Liver (tissue), 9 donors: ENCODE data around the gene GPR176. TPM values are rescaled to one million over a fixed set of nuclear protein-coding genes. Genes with fewer than 3 reads are reported as not detected.

ENCODE experiments used
- DNase-seq: peaks from one replicate; pipeline ENCODE4 v3.0.0-alpha.2; 2017; ENCODE audit warnings: low spot score
- H3K27ac ChIP-seq, 2 donors: one replicate each; pipeline ENCODE4 v1.7.0; 2013; ENCODE audit warnings: inconsistent platforms in 2 of 2, low read length in 2 of 2, control low read depth in 1 of 2, low read depth in 1 of 2, mild to moderate bottlenecking in 1 of 2
- H3K27me3 ChIP-seq, 4 donors: one replicate each; pipeline versions ENCODE4 v1.6.1 to v1.7.0; 2013; ENCODE audit warnings: low read length in 3 of 4, inconsistent platforms in 1 of 4, mild to moderate bottlenecking in 1 of 4, moderate library complexity in 1 of 4; ENCODE audit not compliant: control insufficient read depth in 4 of 4, insufficient read depth in 4 of 4
- H3K36me3 ChIP-seq, 4 donors: one replicate each; pipeline versions ENCODE4 v1.6.1 to v1.7.0; 2013; ENCODE audit warnings: low read length in 3 of 4, mild to moderate bottlenecking in 3 of 4, low read depth in 1 of 4, moderate library complexity in 1 of 4; ENCODE audit not compliant: control insufficient read depth in 4 of 4, insufficient read depth in 3 of 4
- H3K4me1 ChIP-seq, 4 donors: one replicate each; pipeline versions ENCODE4 v1.6.1 to v1.7.0; 2013; ENCODE audit warnings: low read length in 3 of 4, mild to moderate bottlenecking in 3 of 4, moderate library complexity in 1 of 4; ENCODE audit not compliant: control insufficient read depth in 4 of 4, insufficient read depth in 4 of 4
- H3K4me3 ChIP-seq, 3 donors: one replicate each; pipeline versions ENCODE4 v1.6.1 to v1.7.0; 2013; ENCODE audit warnings: low read length in 3 of 3, control low read depth in 1 of 3, low read depth in 1 of 3, mild to moderate bottlenecking in 1 of 3
- H3K9ac ChIP-seq, 2 donors: one replicate each; pipeline ENCODE4 v1.7.0; 2013; ENCODE audit warnings: low read length in 2 of 2, mild to moderate bottlenecking in 2 of 2, moderate library complexity in 2 of 2, control low read depth in 1 of 2, low read depth in 1 of 2
- H3K9me3 ChIP-seq, 4 donors: one replicate each; pipeline versions ENCODE4 v1.6.1 to v1.7.0; 2013; ENCODE audit warnings: low read length in 3 of 4; ENCODE audit not compliant: control insufficient read depth in 4 of 4
- ATF3 ChIP-seq: IDR thresholded peaks from 2 replicates; pipeline ENCODE4 v1.6.1; 2016; ENCODE audit warnings: antibody characterized with exemption
- EGR1 ChIP-seq, 2 donors: IDR thresholded peaks; 2 replicates each; pipeline ENCODE4 v1.6.1; 2016 to 2018; ENCODE audit warnings: antibody characterized with exemption in 2 of 2, low read depth in 2 of 2
- FOXA1 ChIP-seq: IDR thresholded peaks from 2 replicates; pipeline ENCODE4 v1.6.1; 2016; ENCODE audit warnings: antibody characterized with exemption
- HNF4A ChIP-seq, 2 donors: conservative IDR thresholded peaks; 2 replicates each; pipeline ENCODE4 v1.6.1; 2016; ENCODE audit warnings: antibody characterized with exemption in 2 of 2, mild to moderate bottlenecking in 2 of 2
- HNF4G ChIP-seq: IDR thresholded peaks from 2 replicates; pipeline ENCODE4 v1.6.1; 2016; ENCODE audit warnings: antibody characterized with exemption
- JUND ChIP-seq, 2 donors: IDR thresholded peaks; 2 replicates each; pipeline ENCODE4 v1.6.1; 2016; ENCODE audit warnings: antibody characterized with exemption in 2 of 2
- MAX ChIP-seq: IDR thresholded peaks from 2 replicates; pipeline ENCODE4 v1.6.1; 2016; ENCODE audit warnings: antibody characterized with exemption
- RAD21 ChIP-seq, 2 donors: IDR thresholded peaks; 2 replicates each; pipeline ENCODE4 v1.6.1; 2016; ENCODE audit warnings: antibody characterized with exemption in 2 of 2, mild to moderate bottlenecking in 2 of 2
- REST ChIP-seq: IDR thresholded peaks from 2 replicates; pipeline ENCODE4 v1.6.1; 2016; ENCODE audit warnings: antibody characterized with exemption, mild to moderate bottlenecking
- YY1 ChIP-seq: IDR thresholded peaks from 2 replicates; pipeline ENCODE4 v1.6.1; 2016; ENCODE audit warnings: antibody characterized with exemption, mild to moderate bottlenecking
- ZBTB33 ChIP-seq: IDR thresholded peaks from 2 replicates; pipeline ENCODE4 v1.6.1; 2016; ENCODE audit warnings: antibody characterized with exemption
- WGBS: extraction: QIAGEN DNeasy Blood & Tissue Kit; methylation state at CpG from one replicate; pipeline ENCODE4 v1.1.7; 2013; 5-methylcytosine and 5-hydroxymethylcytosine counted together
- polyA plus RNA-seq, 2 donors: library from polyadenylated mRNA; stranded (reverse) in 1 of 2; unstranded in 1 of 2; fragments of 200-250 nt in 1 of 2; fragments of >200 nt in 1 of 2; fragmentation: Nextera tagmentation in 1 of 2; extraction: Ambion mirVana in 1 of 2; gene quantifications; one replicate each; pipeline versions ENCODE4 v1.2.1 to v1.2.3, GENCODE V29; 2013 to 2015
- total RNA-seq, 2 donors: library from RNA; depleted of rRNA; stranded (reverse); fragments of >200 nt; gene quantifications; one replicate each; pipeline ENCODE4 v1.2.3, GENCODE V29; 2014
- donor health status: healthy.
- donor health status: healthy.
- donor health status: healthy.
- donor health status: healthy.
- donor health status: healthy.

The GPR176 gene
- total and polyA plus RNA-seq, 4 donors = 0.44 to 1.7 (median 1.4) TPM

- no peak for TF ChIP-seq ZBTB33
- TF ChIP-seq JUND (IDR thresholded peaks at IDR 0.05) = no peak
- TF ChIP-seq HNF4A (conservative IDR thresholded peaks at IDR 0.05) = no peak
- no peak for TF ChIP-seq YY1
- TF ChIP-seq FOXA1 = no peak
- TF ChIP-seq ATF3 = no peak
Observed at GRCh38 chr15:39969002-39969394, 48.9 kb upstream of the GPR176 start (continued).

GRCh38 chr15:39968273-39969001 is 48.4 kb upstream of the GPR176 start:
- H3K4me1 ChIP-seq = no peaks in the 10 kb centered on the region
- no peak overlapping the region for H3K4me3 ChIP-seq
- TF ChIP-seq ZBTB33 (no peak), ATF3 (no peak), HNF4G (no peak), JUND (IDR thresholded peaks at IDR 0.05) (no peak), EGR1 (IDR thresholded peaks at IDR 0.05; ENCODE audit: low read depth in 2 of 2) (no peak), REST (no peak), RAD21 (IDR thresholded peaks at IDR 0.05) (no peak), FOXA1 (no peak), MAX (no peak)
- H3K9ac ChIP-seq = no peak overlapping the region
- H3K27me3 ChIP-seq = no peaks in the 10 kb centered on the region
- peaks cover 9 to 25% (median 21%) of the 10 kb centered on the region in 4 donors for H3K36me3 ChIP-seq
- H3K9me3 ChIP-seq = no peaks in the 10 kb centered on the region
- no peak for DNase-seq
- WGBS = 98% methylated on average over 3 of the region's 3 CpGs
- H3K27ac ChIP-seq = no peak overlapping the region
